ENCODE results near the gene ADGB.

ADGB gene

DNA sequence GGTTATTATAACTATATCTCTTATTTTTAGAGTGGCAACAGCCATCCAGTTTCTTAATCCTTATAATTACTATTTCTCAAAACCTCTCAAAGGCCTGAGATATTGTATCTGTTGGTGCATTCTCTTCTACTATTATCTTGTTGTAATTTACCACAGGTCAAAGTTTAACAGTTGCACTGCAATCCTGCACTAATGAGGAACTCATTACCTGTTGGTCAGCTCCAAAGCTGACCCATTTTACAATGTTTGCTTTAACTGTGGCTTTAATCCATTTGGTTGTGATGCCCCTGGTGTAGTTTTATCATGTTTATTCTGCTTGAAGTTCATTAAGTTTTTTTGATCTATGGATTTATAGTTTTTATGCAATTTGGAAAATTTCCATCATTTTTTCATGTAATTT lies 6.3 kb upstream of the ADGB start:
- no peaks in the 10 kb centered on the region for H3K36me3 ChIP-seq (ENCODE audit: control insufficient read depth in 4 of 4, insufficient read depth in 4 of 4, low read length in 3 of 4)
- CTCF ChIA-PET = interaction anchor here (1.3 to 1.9 kb wide), 2 partner anchors 9 to 107 kb away, joined by 4 to 6 read pairs; no protein-coding TSS in a partner anchor
- DNase-seq = no peak
- H3K9me3 ChIP-seq (ENCODE audit: control extremely low read depth in 1 of 5, control insufficient read depth in 4 of 5, insufficient read depth in 2 of 5, low read depth in 1 of 5, low read length in 4 of 5) = no peaks in the 10 kb centered on the region
- peaks cover 21 to 38% (median 30%) of the 10 kb centered on the region in 4 experiments for H3K4me1 ChIP-seq (ENCODE audit: control extremely low read depth in 1 of 4, control insufficient read depth in 4 of 4, insufficient read depth in 4 of 4, low read length in 3 of 4)
- no peak overlapping the region for H3K27ac ChIP-seq (ENCODE audit: insufficient read depth in 1 of 2, low read depth in 1 of 2, low read length in 2 of 2, poor library complexity in 1 of 2, severe bottlenecking in 2 of 2)
- H3K27me3 ChIP-seq (replicated peaks in 2 of 5; ENCODE audit: control insufficient read depth in 4 of 5, insufficient read depth in 5 of 5, low read length in 4 of 5) = no peaks in the 10 kb centered on the region
- POLR2A ChIA-PET = no interaction called here
- H3K4me3 ChIP-seq (ENCODE audit: control insufficient read depth in 1 of 7, extremely low read depth in 1 of 7, insufficient read depth in 4 of 7, low read depth in 2 of 7, low read length in 6 of 7) = no peak overlapping the region

- POLR2A ChIA-PET = no interaction called here
- H3K9me3 ChIP-seq (ENCODE audit: control extremely low read depth in 1 of 5, control insufficient read depth in 4 of 5, insufficient read depth in 2 of 5, low read depth in 1 of 5, low read length in 4 of 5) = no peaks in the 10 kb centered on the region
- 50% methylated on average over 2 of the region's 2 CpGs for WGBS (ENCODE audit: insufficient coverage)
These were observed 4.8 kb upstream of the ADGB start for GRCh38 chr6:146593986-146594385.

DNA sequence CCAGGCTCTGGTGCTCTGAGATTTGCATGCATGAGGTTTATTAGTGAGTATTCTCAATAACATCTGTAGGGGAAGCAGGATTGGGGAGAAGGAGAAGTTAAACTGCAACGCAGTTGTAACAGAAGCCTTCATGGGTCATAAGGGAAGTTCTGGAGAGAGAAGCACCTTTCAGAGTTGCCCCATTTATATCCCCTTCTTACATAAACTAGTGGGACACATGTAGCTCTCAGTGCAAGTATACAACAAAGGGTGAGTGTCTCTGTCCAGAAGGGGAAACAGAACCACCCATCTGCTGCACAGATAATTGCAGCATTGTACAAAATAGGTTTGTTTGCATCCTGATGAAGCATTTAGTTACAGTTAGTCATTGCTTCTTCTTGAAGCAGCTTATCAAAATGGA lies 4.3 kb upstream of the ADGB start:
- H3K27me3 ChIP-seq (replicated peaks in 2 of 5; ENCODE audit: control insufficient read depth in 4 of 5, insufficient read depth in 5 of 5, low read length in 4 of 5) = no peaks in the 10 kb centered on the region
- no peak overlapping the region for H3K4me3 ChIP-seq (ENCODE audit: control insufficient read depth in 1 of 7, extremely low read depth in 1 of 7, insufficient read depth in 4 of 7, low read depth in 2 of 7, low read length in 6 of 7)
- peak in 2 of 3 donors; percentile 50 to 66 for DNase-seq
- ChIA-PET CTCF (interaction anchor here (1.5 to 1.9 kb wide), 3 partner anchors 9 to 48 kb away, joined by 4 to 5 read pairs (median 4); no protein-coding TSS in a partner anchor), POLR2A (no interaction called here)
- H3K9me3 ChIP-seq (ENCODE audit: control extremely low read depth in 1 of 5, control insufficient read depth in 4 of 5, insufficient read depth in 2 of 5, low read depth in 1 of 5, low read length in 4 of 5) = no peaks in the 10 kb centered on the region
- no peaks in the 10 kb centered on the region for H3K36me3 ChIP-seq (ENCODE audit: control insufficient read depth in 4 of 4, insufficient read depth in 4 of 4, low read length in 3 of 4)
- peaks cover 24 to 57% (median 40%) of the 10 kb centered on the region in 4 experiments for H3K4me1 ChIP-seq (ENCODE audit: control extremely low read depth in 1 of 4, control insufficient read depth in 4 of 4, insufficient read depth in 4 of 4, low read length in 3 of 4)
- no peak overlapping the region for H3K27ac ChIP-seq (ENCODE audit: insufficient read depth in 1 of 2, low read depth in 1 of 2, low read length in 2 of 2, poor library complexity in 1 of 2, severe bottlenecking in 2 of 2)
- no CpG with 5 or more reads among the region's 1 CpG for WGBS (ENCODE audit: insufficient coverage)

More at GRCh38 chr6:146593986-146594385, 4.8 kb upstream of the ADGB start:
- no peak overlapping the region for H3K4me3 ChIP-seq (ENCODE audit: control insufficient read depth in 1 of 7, extremely low read depth in 1 of 7, insufficient read depth in 4 of 7, low read depth in 2 of 7, low read length in 6 of 7)
- H3K27ac ChIP-seq (ENCODE audit: insufficient read depth in 1 of 2, low read depth in 1 of 2, low read length in 2 of 2, poor library complexity in 1 of 2, severe bottlenecking in 2 of 2) = no peak overlapping the region
- CTCF ChIA-PET = interaction anchor here (1.5 to 1.9 kb wide), 3 partner anchors 8 to 47 kb away, joined by 4 to 5 read pairs (median 4); no protein-coding TSS in a partner anchor
- no peaks in the 10 kb centered on the region for H3K36me3 ChIP-seq (ENCODE audit: control insufficient read depth in 4 of 4, insufficient read depth in 4 of 4, low read length in 3 of 4)
- H3K27me3 ChIP-seq (replicated peaks in 2 of 5; ENCODE audit: control insufficient read depth in 4 of 5, insufficient read depth in 5 of 5, low read length in 4 of 5) = no peaks in the 10 kb centered on the region
- peak in 2 of 3 donors; percentile 63 to 72 for DNase-seq
- H3K4me1 ChIP-seq (ENCODE audit: control extremely low read depth in 1 of 4, control insufficient read depth in 4 of 4, insufficient read depth in 4 of 4, low read length in 3 of 4) = peaks cover 24 to 53% (median 37%) of the 10 kb centered on the region in 4 experiments

DNA sequence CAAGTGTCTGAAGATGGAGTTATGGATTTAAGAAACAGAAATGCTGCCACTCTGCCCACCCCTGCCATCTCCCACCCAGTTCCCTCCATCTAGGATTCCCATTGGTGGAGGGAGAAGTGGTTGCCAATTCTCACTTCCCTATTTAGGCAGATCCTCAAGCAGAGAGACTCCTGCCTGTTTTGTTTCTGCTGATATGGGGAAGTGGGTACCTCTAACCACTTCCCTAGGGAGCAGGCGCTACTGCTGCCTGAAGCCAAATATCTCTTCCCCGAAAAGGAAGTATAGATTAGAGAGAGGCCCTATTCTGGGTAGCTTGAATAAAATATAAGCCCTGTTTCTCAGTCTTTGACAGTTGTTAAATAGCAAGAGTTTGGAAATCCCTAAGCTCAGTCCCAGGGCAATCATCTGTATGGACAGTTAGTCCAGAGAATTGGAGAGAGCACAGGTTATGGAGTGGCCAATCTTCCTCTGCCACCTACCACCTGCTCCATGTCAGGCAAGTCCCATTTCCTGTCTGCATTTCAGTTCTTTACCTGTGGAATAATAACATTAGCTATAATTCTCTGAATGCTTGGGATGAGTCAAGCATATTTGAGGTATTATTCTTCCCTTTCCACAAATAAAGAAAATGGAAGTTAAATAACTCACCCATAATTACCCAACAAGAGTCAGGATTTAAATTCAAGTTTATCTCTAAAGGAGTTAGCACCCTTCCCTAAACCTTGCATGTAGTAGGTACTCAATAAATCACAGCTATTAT lies 2.6 kb upstream of the ADGB start:
- peak; percentile 77 to 91 (median 87) for DNase-seq
- H3K4me1 ChIP-seq (ENCODE audit: control extremely low read depth in 1 of 4, control insufficient read depth in 4 of 4, insufficient read depth in 4 of 4, low read length in 3 of 4) = peaks cover 24 to 57% (median 40%) of the 10 kb centered on the region in 4 experiments
- no peak overlapping the region for H3K27ac ChIP-seq (ENCODE audit: insufficient read depth in 1 of 2, low read depth in 1 of 2, low read length in 2 of 2, poor library complexity in 1 of 2, severe bottlenecking in 2 of 2)
- CTCF ChIA-PET = interaction anchor here (0.8 to 1.5 kb wide), 2 partner anchors 12 to 177 kb away, joined by 3 read pairs; no protein-coding TSS in a partner anchor
- H3K36me3 ChIP-seq (ENCODE audit: control insufficient read depth in 4 of 4, insufficient read depth in 4 of 4, low read length in 3 of 4) = no peaks in the 10 kb centered on the region
- POLR2A ChIA-PET = no interaction called here
- H3K27me3 ChIP-seq (replicated peaks in 2 of 5; ENCODE audit: control insufficient read depth in 4 of 5, insufficient read depth in 5 of 5, low read length in 4 of 5) = no peaks in the 10 kb centered on the region
- H3K9me3 ChIP-seq (ENCODE audit: control extremely low read depth in 1 of 5, control insufficient read depth in 4 of 5, insufficient read depth in 2 of 5, low read depth in 1 of 5, low read length in 4 of 5) = no peaks in the 10 kb centered on the region
- 0% methylated on average over 1 of the region's 2 CpGs for WGBS (ENCODE audit: insufficient coverage)
- peak overlapping the region in 1 of 7 experiments; percentile 8 for H3K4me3 ChIP-seq (ENCODE audit: control insufficient read depth in 1 of 7, extremely low read depth in 1 of 7, insufficient read depth in 4 of 7, low read depth in 2 of 7, low read length in 6 of 7)

DNA sequence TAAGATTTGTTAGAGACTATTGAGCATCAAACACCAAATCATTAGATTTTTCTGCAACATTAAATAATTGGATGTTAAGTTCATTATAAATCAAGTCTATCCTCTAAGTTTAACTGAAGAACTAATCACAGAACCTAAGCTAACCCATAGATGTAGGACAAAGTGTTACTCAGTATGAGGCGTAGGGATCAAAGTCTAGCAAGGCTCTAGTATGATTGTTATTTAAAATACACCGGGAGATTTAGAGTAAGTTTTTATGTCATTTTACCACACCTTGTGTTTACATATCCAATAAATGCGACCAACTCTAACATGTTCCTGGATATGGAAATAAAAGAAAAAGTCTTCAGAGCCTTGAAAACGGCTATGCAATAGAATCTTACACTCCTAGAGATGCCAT lies 2.6 kb downstream of the ADGB start:
- Histone ChIP-seq H3K4me3 (ENCODE audit: control insufficient read depth in 1 of 7, extremely low read depth in 1 of 7, insufficient read depth in 4 of 7, low read depth in 2 of 7, low read length in 6 of 7) (no peak overlapping the region), H3K9me3 (ENCODE audit: control extremely low read depth in 1 of 5, control insufficient read depth in 4 of 5, insufficient read depth in 2 of 5, low read depth in 1 of 5, low read length in 4 of 5) (no peaks in the 10 kb centered on the region), H3K27me3 (replicated peaks in 2 of 5; ENCODE audit: control insufficient read depth in 4 of 5, insufficient read depth in 5 of 5, low read length in 4 of 5) (no peaks in the 10 kb centered on the region), H3K4me1 (ENCODE audit: control extremely low read depth in 1 of 4, control insufficient read depth in 4 of 4, insufficient read depth in 4 of 4, low read length in 3 of 4) (peaks cover 5 to 29% (median 16%) of the 10 kb centered on the region in 4 experiments), H3K27ac (ENCODE audit: insufficient read depth in 1 of 2, low read depth in 1 of 2, low read length in 2 of 2, poor library complexity in 1 of 2, severe bottlenecking in 2 of 2) (no peak overlapping the region), H3K36me3 (ENCODE audit: control insufficient read depth in 4 of 4, insufficient read depth in 4 of 4, low read length in 3 of 4) (no peaks in the 10 kb centered on the region)
- DNase-seq = no peak
- no CpG with 5 or more reads among the region's 4 CpGs for WGBS (ENCODE audit: insufficient coverage)
- ChIA-PET CTCF (interaction anchor here (1.0 to 1.8 kb wide), 2 partner anchors 10 to 57 kb away, joined by 4 to 6 read pairs; no protein-coding TSS in a partner anchor), POLR2A (no interaction called here)

GRCh38 chr6:146602526-146602925 lies 3.8 kb downstream of the ADGB start:
- WGBS (ENCODE audit: insufficient coverage) = 100% methylated on average over 6 of the region's 6 CpGs
- no peak for DNase-seq
- H3K27ac ChIP-seq (ENCODE audit: insufficient read depth in 1 of 2, low read depth in 1 of 2, low read length in 2 of 2, poor library complexity in 1 of 2, severe bottlenecking in 2 of 2) = no peak overlapping the region
- POLR2A ChIA-PET = no interaction called here
- H3K27me3 ChIP-seq (replicated peaks in 2 of 5; ENCODE audit: control insufficient read depth in 4 of 5, insufficient read depth in 5 of 5, low read length in 4 of 5) = no peaks in the 10 kb centered on the region
- CTCF ChIA-PET = no interaction called here
- no peaks in the 10 kb centered on the region for H3K36me3 ChIP-seq (ENCODE audit: control insufficient read depth in 4 of 4, insufficient read depth in 4 of 4, low read length in 3 of 4)
- H3K4me3 ChIP-seq (ENCODE audit: control insufficient read depth in 1 of 7, extremely low read depth in 1 of 7, insufficient read depth in 4 of 7, low read depth in 2 of 7, low read length in 6 of 7) = no peak overlapping the region
- H3K4me1 ChIP-seq (ENCODE audit: control extremely low read depth in 1 of 4, control insufficient read depth in 4 of 4, insufficient read depth in 4 of 4, low read length in 3 of 4) = peaks cover 4 to 19% (median 10%) of the 10 kb centered on the region in 4 experiments
- H3K9me3 ChIP-seq (ENCODE audit: control extremely low read depth in 1 of 5, control insufficient read depth in 4 of 5, insufficient read depth in 2 of 5, low read depth in 1 of 5, low read length in 4 of 5) = peaks cover 0 to 5% (median 0%) of the 10 kb centered on the region in 5 experiments

GRCh38 chr6:146613947-146614346 lies 15.2 kb downstream of the ADGB start:
- no peak overlapping the region for H3K27ac ChIP-seq (ENCODE audit: insufficient read depth in 1 of 2, low read depth in 1 of 2, low read length in 2 of 2, poor library complexity in 1 of 2, severe bottlenecking in 2 of 2)
- H3K9me3 ChIP-seq (ENCODE audit: control extremely low read depth in 1 of 5, control insufficient read depth in 4 of 5, insufficient read depth in 2 of 5, low read depth in 1 of 5, low read length in 4 of 5) = no peaks in the 10 kb centered on the region
- no peak for DNase-seq
- H3K4me1 ChIP-seq (ENCODE audit: control extremely low read depth in 1 of 4, control insufficient read depth in 4 of 4, insufficient read depth in 4 of 4, low read length in 3 of 4) = no peaks in the 10 kb centered on the region
- CTCF ChIA-PET = no interaction called here
- no peaks in the 10 kb centered on the region for H3K27me3 ChIP-seq (replicated peaks in 2 of 5; ENCODE audit: control insufficient read depth in 4 of 5, insufficient read depth in 5 of 5, low read length in 4 of 5)
- no peak overlapping the region for H3K4me3 ChIP-seq (ENCODE audit: control insufficient read depth in 1 of 7, extremely low read depth in 1 of 7, insufficient read depth in 4 of 7, low read depth in 2 of 7, low read length in 6 of 7)
- POLR2A ChIA-PET = no interaction called here
- H3K36me3 ChIP-seq (ENCODE audit: control insufficient read depth in 4 of 4, insufficient read depth in 4 of 4, low read length in 3 of 4) = no peaks in the 10 kb centered on the region
- WGBS (ENCODE audit: insufficient coverage) = no CpG with 5 or more reads among the region's 3 CpGs
